Esophagus muscularis mucosa (tissue), 4 donors: ENCODE data around the gene NDUFA6. TPM values are rescaled to one million over a fixed set of nuclear protein-coding genes. Genes with fewer than 3 reads are reported as not detected.

Source experiments
- DNase-seq: peaks from one replicate; pipeline ENCODE4 v3.0.0-alpha.2; 2017; ENCODE audit errors: extremely low spot score
- H3K27ac ChIP-seq, 4 donors: fragments of 200-600 bp; sonication (generic); replicated peaks in 1 of 4; 1 replicate in 3 of 4; 2 replicates in 1 of 4; pipeline ENCODE4 v1.5.1; 2016 to 2019; ENCODE audit warnings: mild to moderate bottlenecking in 1 of 4
- H3K27me3 ChIP-seq, 4 donors: fragments of 200-600 bp; sonication (generic); one replicate each; pipeline versions ENCODE4 v1.5.1 to v1.6.0; 2016 to 2019
- H3K36me3 ChIP-seq, 4 donors: fragments of 200-600 bp; sonication (generic); one replicate each; pipeline ENCODE4 v1.5.1; 2016 to 2019
- H3K4me1 ChIP-seq, 4 donors: fragments of 200-600 bp; sonication (generic); one replicate each; pipeline ENCODE4 v1.5.1; 2016 to 2019
- H3K4me3 ChIP-seq, 4 donors: fragments of 200-600 bp; sonication (generic); 1 replicate in 2 of 4; 2 replicates in 2 of 4; pipeline ENCODE4 v1.5.1; 2016 to 2019; ENCODE audit warnings: mild to moderate bottlenecking in 4 of 4, moderate library complexity in 1 of 4
- H3K9me3 ChIP-seq, 4 donors: fragments of 200-600 bp; sonication (generic); 1 replicate in 3 of 4; 2 replicates in 1 of 4; pipeline ENCODE4 v1.5.1; 2016 to 2019
- CTCF ChIP-seq, 3 experiments: fragments of 200-600 bp in 2 of 3; fragments of 450-650 bp in 1 of 3; sonication (generic) in 2 of 3; IDR thresholded peaks; one replicate each; pipeline ENCODE4 v1.5.1; 2017 to 2019; ENCODE audit warnings: antibody characterized with exemption in 3 of 3, mild to moderate bottlenecking in 2 of 3, moderate library complexity in 1 of 3
- EP300 ChIP-seq: sonication (generic); formaldehyde crosslinking; IDR thresholded peaks from one replicate; pipeline ENCODE4 v1.6.1; 2017; ENCODE audit warnings: antibody characterized with exemption
- POLR2A ChIP-seq: fragments of 450-650 bp; IDR thresholded peaks from one replicate; pipeline ENCODE4 v1.6.1; 2017; ENCODE audit warnings: antibody characterized with exemption, moderate library complexity, mild to moderate bottlenecking, low read depth
- POLR2AphosphoS5 ChIP-seq, 2 donors: sonication (generic); formaldehyde crosslinking; IDR thresholded peaks; one replicate each; pipeline ENCODE4 v1.6.1; 2017; ENCODE audit warnings: antibody characterized with exemption in 2 of 2
- WGBS: methylation state at CpG from one replicate; pipeline ENCODE4 v1.1.5; 2018; 5-methylcytosine and 5-hydroxymethylcytosine counted together
- intact Hi-C: fragments of 100-400 bp; cut with DNase I; formaldehyde crosslinking; loops from one replicate; pipeline ENCODE4 v1.15.1; 2023
- total RNA-seq, 4 donors: library from RNA; depleted of rRNA; stranded (reverse); fragments of >200 nt; gene quantifications; one replicate each; pipeline versions ENCODE4 v1.1.0 to v1.2.1, GENCODE V29; 2016

The NDUFA6 gene
- total RNA-seq, 4 donors from 2014 or later: 54.0 to 90.9 (median 75.8) TPM

DNA sequence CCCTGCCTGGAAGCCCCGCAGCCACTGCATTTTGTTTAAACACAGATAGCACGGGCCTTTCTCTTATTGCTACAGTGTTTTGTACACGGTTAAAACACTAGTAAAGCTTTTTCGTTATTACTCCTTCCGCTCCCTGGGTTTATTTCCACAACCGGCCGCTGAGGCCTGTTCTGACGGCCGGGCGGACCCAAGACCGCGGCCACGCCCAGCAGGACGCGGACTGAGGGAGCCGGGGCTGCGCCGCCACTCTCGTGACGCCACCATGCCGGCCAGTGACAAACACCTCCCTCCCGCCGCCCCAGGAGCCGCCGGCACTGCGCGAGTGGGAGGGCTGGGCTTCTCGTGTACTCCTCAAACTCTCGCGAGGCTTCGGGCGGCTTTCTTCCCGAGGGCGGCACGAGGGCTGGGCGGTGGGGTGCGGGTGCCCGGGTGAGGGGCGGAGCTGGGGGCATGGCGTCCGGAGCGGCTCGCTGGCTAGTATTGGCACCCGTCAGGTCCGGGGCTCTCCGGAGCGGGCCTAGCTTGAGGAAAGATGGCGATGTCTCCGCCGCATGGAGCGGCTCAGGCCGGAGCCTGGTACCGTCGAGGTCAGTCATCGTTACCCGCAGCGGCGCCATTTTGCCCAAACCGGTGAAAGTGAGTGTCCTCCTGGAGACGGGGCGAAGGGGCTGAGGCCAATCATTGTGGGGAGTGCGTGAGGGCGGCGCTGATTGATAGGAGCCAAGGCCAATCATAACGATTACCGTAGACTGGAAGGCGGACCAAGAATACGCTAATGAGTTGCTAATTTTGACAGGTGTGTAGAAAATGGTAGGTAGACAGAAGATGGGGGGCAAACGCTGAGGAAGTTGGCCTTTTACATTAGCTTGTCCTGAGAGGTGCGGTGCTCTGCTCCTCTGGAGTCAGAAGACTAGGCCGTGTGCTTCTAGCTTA, 11.0 kb downstream of the NDUFA6 start, which contains the start of gene SMDT1:
Gene SMDT1, plus strand, starts transcription at position 382 of the 933 bp plus-strand sequence. Its CDS starts 69 bp downstream, at position 451.
- Histone ChIP-seq H3K27me3 (no peaks in the 10 kb centered on the region), H3K27ac (peak within 1 kb of the TSS; percentile 90 to 99 (median 99)), H3K36me3 (peaks cover 0 to 48% (median 38%) of the 10 kb centered on the region in 4 donors), H3K9me3 (no peaks in the 10 kb centered on the region), H3K4me3 (peak within 1 kb of the TSS; percentile 62 to 79 (median 72)), H3K4me1 (peaks cover 40 to 68% (median 56%) of the 10 kb centered on the region in 4 donors)
- 2% methylated on average over 43 of the region's 71 CpGs for WGBS
- TF ChIP-seq CTCF (IDR thresholded peaks at IDR 0.05) (no peak), POLR2A (peak; percentile 84), EP300 (no peak), POLR2AphosphoS5 (IDR thresholded peaks at IDR 0.05) (peak; percentile 95 to 97)
- intact Hi-C loops: no loop called here
- DNase-seq: peak; percentile 100

DNA sequence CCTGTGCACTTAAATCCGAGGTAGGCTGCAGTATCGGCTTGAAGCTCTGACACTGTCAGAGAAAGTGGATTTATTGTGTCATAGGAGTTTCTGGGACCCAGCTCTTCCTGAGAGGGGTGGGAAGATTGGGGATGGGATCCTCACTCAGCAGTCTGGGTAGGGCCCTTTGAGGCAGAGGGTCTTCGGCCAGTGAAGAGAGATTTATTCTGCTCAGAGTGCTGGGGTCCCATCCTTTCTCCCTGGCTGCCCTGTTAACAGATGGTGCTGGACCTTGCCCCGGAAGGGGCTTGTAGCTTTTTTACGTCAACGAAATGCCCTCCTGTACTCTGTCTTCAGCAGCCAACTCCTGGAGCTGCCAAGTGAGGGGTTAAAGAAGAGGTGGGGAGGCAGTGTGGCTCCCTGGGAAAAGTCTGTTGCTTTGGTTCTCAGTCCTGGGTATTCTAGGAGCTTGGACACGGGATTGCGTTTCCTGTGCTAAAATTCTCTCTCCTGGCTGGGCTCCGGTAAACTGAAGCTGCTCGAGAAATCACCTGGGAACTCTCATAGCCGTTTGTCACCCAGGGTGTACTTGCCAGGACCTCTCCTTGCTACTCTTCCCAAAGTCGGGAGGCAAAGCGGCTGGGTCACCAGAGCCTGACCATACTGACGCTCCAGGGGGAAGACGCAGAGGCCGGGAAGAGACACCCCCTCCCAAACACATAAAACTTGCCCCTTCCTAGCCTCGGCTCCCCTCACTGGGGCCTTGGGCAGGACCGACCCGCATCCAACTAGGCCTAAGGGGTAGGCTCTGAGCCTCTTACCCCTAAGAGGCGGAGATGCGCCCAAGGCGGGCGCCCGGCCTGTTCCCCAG, 11.9 kb downstream of the NDUFA6 start:
- Histone ChIP-seq H3K9me3 (no peaks in the 10 kb centered on the region), H3K27me3 (no peaks in the 10 kb centered on the region), H3K36me3 (peaks cover 0 to 39% (median 31%) of the 10 kb centered on the region in 4 donors), H3K4me3 (peak overlapping the region; percentile 62 to 79 (median 72)), H3K27ac (peak overlapping the region; percentile 90 to 99 (median 99)), H3K4me1 (peaks cover 48 to 77% (median 62%) of the 10 kb centered on the region in 4 donors)
- WGBS: 33% methylated on average over 18 of the region's 24 CpGs
- no peak for TF ChIP-seq POLR2A
- TF ChIP-seq POLR2AphosphoS5 (IDR thresholded peaks at IDR 0.05): no peak
- no peak for TF ChIP-seq EP300
- no peak for TF ChIP-seq CTCF (IDR thresholded peaks at IDR 0.05)
- no peak for DNase-seq
- intact Hi-C loops: no loop called here

DNA sequence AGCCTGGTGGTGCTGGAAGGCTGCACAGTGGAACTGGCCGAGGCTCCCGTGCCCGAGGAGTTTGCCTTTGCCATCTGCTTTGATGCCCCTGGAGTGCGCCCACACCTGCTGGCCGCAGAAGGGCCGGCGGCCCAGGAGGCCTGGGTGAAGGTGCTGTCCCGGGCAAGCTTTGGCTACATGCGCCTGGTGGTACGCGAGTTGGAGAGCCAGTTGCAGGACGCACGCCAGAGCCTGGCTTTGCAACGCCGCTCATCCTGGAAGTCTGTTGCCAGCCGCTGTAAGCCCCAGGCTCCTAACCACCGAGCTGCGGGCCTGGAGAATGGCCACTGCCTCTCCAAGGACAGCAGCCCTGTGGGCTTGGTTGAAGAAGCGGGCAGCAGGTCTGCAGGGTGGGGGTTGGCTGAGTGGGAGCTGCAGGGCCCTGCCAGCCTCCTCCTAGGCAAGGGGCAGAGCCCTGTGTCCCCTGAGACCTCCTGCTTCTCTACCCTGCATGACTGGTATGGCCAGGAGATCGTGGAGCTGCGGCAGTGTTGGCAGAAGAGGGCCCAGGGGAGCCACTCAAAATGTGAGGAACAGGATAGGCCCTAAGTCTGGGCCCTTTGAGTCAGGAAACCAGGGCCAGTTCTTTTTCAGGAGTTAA, 13.0 kb downstream of the NDUFA6 start:
- DNase-seq: no peak
- 90% methylated on average over 4 of the region's 21 CpGs for WGBS
- H3K27ac ChIP-seq: peak overlapping the region; percentile 90 to 99 (median 99)
- intact Hi-C loops: no loop called here
- no peak overlapping the region for H3K4me3 ChIP-seq
- no peaks in the 10 kb centered on the region for H3K27me3 ChIP-seq
- no peak for TF ChIP-seq POLR2A
- TF ChIP-seq EP300: no peak
- no peak for TF ChIP-seq POLR2AphosphoS5 (IDR thresholded peaks at IDR 0.05)
- TF ChIP-seq CTCF (IDR thresholded peaks at IDR 0.05): no peak
- H3K4me1 ChIP-seq: peaks cover 53 to 79% (median 70%) of the 10 kb centered on the region in 4 donors
- peaks cover 0 to 30% (median 26%) of the 10 kb centered on the region in 4 donors for H3K36me3 ChIP-seq
- H3K9me3 ChIP-seq: no peaks in the 10 kb centered on the region

GRCh38 chr22:42076764-42077485, 13.6 kb downstream of the NDUFA6 start:
- Histone ChIP-seq H3K36me3 (peaks cover 0 to 23% (median 20%) of the 10 kb centered on the region in 4 donors), H3K27me3 (no peaks in the 10 kb centered on the region), H3K4me3 (no peak overlapping the region), H3K27ac (peak overlapping the region; percentile 90 to 99 (median 99)), H3K9me3 (no peaks in the 10 kb centered on the region), H3K4me1 (peaks cover 50 to 80% (median 71%) of the 10 kb centered on the region in 4 donors)
- no peak for DNase-seq
- intact Hi-C loops: no loop called here
- no peak for TF ChIP-seq CTCF (IDR thresholded peaks at IDR 0.05)
- TF ChIP-seq POLR2AphosphoS5 (IDR thresholded peaks at IDR 0.05): no peak
- TF ChIP-seq POLR2A: no peak
- TF ChIP-seq EP300: no peak
- WGBS: 86% methylated on average over 18 of the region's 20 CpGs
